Hepatocyte (in vitro differentiated cells): ENCODE data around the gene KMT2A.

ENCODE experiments used
- CTCF ChIP-seq: fragments of 200-600 bp; sonication (generic); IDR thresholded peaks from 2 replicates; pipeline ENCODE4 v1.5.1; 2016; ENCODE audit warnings: antibody characterized with exemption, mild to moderate bottlenecking; ENCODE audit not compliant: poor library complexity
- EZH2phosphoT487 ChIP-seq: fragments of 200-600 bp; sonication (generic); IDR thresholded peaks from one replicate; pipeline ENCODE4 v1.6.1; 2018; ENCODE audit warnings: antibody characterized with exemption, mild to moderate bottlenecking, low read depth, moderate library complexity; ENCODE audit not compliant: unreplicated experiment, severe bottlenecking

- TF ChIP-seq CTCF = no peak
- TF ChIP-seq EZH2phosphoT487 = no peak
Observed at GRCh38 chr11:118532091-118532490, 95.8 kb downstream of the KMT2A start.
